ENCODE results near the gene ZNF536. TPM values are rescaled to one million over a fixed set of nuclear protein-coding genes. Genes with fewer than 3 reads are reported as not detected.
"Not testable (repeated sequence)": the region's sequence is repeated elsewhere in the genome, so short reads cannot be mapped to it uniquely, and the experiment has no call there.

Gene ZNF536
- total RNA-seq, 4 donors from 2014 or later = 4.3 to 7.6 (median 5.5) TPM

DNA sequence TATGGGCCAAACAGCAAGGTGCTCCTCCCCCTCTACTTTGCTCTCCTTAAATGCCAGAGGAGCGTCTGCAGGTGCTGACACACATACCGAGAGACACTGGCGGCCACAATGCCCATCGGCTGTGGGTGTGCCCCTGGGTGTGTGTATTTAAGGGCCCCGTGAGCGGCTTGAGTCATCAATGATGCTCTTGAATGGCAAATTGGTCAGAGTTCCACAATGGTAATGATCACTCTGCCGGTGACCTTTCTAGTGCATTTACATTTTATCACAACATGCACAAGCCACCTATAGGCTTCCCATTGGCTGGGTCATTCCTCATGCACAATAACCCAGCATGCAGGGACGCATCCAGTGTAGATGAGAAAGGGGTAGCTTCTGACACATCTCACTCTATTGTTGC lies 124.8 kb downstream of the ZNF536 start:
- peaks cover 62% of the 10 kb centered on the region for H3K27me3 ChIP-seq
- H3K9me3 ChIP-seq = no peaks in the 10 kb centered on the region
- TF ChIP-seq POLR2AphosphoS5 (IDR thresholded peaks at IDR 0.05) = no peak
- no peak for TF ChIP-seq POLR2A (IDR thresholded peaks at IDR 0.05)
- TF ChIP-seq, protein P1, sequence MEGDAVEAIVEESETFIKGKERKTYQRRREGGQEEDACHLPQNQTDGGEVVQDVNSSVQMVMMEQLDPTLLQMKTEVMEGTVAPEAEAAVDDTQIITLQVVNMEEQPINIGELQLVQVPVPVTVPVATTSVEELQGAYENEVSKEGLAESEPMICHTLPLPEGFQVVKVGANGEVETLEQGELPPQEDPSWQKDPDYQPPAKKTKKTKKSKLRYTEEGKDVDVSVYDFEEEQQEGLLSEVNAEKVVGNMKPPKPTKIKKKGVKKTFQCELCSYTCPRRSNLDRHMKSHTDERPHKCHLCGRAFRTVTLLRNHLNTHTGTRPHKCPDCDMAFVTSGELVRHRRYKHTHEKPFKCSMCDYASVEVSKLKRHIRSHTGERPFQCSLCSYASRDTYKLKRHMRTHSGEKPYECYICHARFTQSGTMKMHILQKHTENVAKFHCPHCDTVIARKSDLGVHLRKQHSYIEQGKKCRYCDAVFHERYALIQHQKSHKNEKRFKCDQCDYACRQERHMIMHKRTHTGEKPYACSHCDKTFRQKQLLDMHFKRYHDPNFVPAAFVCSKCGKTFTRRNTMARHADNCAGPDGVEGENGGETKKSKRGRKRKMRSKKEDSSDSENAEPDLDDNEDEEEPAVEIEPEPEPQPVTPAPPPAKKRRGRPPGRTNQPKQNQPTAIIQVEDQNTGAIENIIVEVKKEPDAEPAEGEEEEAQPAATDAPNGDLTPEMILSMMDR (IDR thresholded peaks at IDR 0.05) = no peak
- no peak for TF ChIP-seq EP300 (IDR thresholded peaks at IDR 0.05)
- H3K27ac ChIP-seq = no peak overlapping the region
- no peaks in the 10 kb centered on the region for H3K4me1 ChIP-seq
- 74 to 84% methylated on average over 4 to 5 of the region's 8 CpGs for WGBS, 2 donors (ENCODE audit: low coverage in 1 of 2)
- no peak overlapping the region for H3K4me3 ChIP-seq
- ATAC-seq = no peak
- no peaks in the 10 kb centered on the region for H3K36me3 ChIP-seq

DNA sequence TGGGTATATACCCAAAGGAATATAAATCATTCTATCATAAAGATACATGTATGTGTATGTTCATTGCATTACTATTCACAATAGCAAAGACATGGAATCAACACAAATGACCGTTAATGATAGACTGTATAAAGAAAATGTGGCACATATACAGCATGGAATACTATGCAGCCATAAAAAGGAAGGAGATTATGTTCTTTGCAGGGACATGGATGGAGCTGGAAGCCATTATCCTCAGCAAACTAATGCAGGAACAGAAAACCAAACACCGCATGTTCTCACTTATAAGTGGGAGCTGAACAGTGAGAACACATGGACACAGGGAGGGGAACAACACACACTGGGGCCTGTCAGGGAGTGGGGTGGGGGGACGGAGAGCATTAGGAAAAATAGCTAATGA lies 125.9 kb downstream of the ZNF536 start:
- H3K9me3 ChIP-seq, H3K27ac ChIP-seq, H3K36me3 ChIP-seq, H3K4me1 ChIP-seq, ATAC-seq, H3K4me3 ChIP-seq: not testable (repeated sequence)
- WGBS, 2 donors (ENCODE audit: low coverage in 1 of 2) = 87 to 89% methylated on average over 3 of the region's 3 CpGs
- peaks cover 63% of the 10 kb centered on the region for H3K27me3 ChIP-seq

DNA sequence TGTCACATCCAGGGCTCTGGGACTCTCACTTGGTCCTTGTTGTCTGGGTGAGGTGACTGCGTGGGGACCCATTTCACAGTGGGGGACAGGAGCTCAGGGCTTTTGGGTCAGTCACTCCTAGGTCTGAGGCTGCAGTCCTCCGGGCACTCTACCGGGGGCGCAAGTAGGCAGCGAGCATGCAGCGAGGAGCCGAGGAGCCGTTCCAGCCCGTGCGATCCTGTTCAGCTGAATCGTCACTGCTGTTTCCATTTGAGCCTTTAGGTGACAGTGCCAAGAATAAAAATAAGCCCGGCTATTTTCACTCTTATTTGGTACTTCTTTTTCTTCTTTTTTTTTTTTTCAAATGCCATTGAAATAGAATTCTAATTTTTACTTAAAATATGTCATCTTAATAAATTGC lies 126.5 kb downstream of the ZNF536 start:
- H3K27ac ChIP-seq = no peak overlapping the region
- peaks cover 60% of the 10 kb centered on the region for H3K27me3 ChIP-seq
- TF ChIP-seq POLR2A (IDR thresholded peaks at IDR 0.05) = no peak
- no peak for TF ChIP-seq POLR2AphosphoS5 (IDR thresholded peaks at IDR 0.05)
- TF ChIP-seq EP300 (IDR thresholded peaks at IDR 0.05) = no peak
- TF ChIP-seq, protein P1 (IDR thresholded peaks at IDR 0.05) = no peak
- WGBS, 2 donors (ENCODE audit: low coverage in 1 of 2) = 22 to 25% methylated on average over 12 of the region's 12 CpGs
- H3K4me3 ChIP-seq = no peak overlapping the region
- no peaks in the 10 kb centered on the region for H3K9me3 ChIP-seq
- no peaks in the 10 kb centered on the region for H3K4me1 ChIP-seq
- ATAC-seq = no peak
- H3K36me3 ChIP-seq = no peaks in the 10 kb centered on the region

DNA sequence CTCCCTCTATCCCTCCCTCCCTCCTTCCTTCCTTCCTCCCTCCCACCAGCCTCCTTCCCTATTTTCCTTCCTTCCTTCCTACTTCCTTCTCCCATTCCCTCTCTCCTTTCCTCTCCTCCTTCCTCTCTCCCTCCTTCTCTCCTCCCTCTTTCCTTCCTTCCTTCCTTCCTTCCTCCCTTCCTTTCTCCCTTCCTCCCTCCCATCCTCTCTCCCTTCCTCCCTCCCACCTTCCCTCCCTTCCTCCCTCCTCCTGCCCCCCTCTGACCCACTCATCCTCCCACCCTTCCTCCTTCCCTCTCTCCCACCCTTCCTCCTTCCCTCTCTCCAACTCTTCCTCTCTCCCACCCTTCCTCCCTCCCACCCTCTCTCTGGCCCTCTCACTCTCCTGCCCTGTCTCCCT lies 132.1 kb downstream of the ZNF536 start:
- H3K4me3 ChIP-seq = no peak overlapping the region
- no peak overlapping the region for H3K27ac ChIP-seq
- TF ChIP-seq, protein P1 (IDR thresholded peaks at IDR 0.05) = no peak
- TF ChIP-seq POLR2A (IDR thresholded peaks at IDR 0.05) = no peak
- TF ChIP-seq EP300 (IDR thresholded peaks at IDR 0.05) = no peak
- TF ChIP-seq POLR2AphosphoS5 (IDR thresholded peaks at IDR 0.05) = no peak
- no peaks in the 10 kb centered on the region for H3K9me3 ChIP-seq
- no peaks in the 10 kb centered on the region for H3K36me3 ChIP-seq
- H3K27me3 ChIP-seq = peaks cover 30% of the 10 kb centered on the region
- H3K4me1 ChIP-seq = no peaks in the 10 kb centered on the region
- ATAC-seq = no peak

DNA sequence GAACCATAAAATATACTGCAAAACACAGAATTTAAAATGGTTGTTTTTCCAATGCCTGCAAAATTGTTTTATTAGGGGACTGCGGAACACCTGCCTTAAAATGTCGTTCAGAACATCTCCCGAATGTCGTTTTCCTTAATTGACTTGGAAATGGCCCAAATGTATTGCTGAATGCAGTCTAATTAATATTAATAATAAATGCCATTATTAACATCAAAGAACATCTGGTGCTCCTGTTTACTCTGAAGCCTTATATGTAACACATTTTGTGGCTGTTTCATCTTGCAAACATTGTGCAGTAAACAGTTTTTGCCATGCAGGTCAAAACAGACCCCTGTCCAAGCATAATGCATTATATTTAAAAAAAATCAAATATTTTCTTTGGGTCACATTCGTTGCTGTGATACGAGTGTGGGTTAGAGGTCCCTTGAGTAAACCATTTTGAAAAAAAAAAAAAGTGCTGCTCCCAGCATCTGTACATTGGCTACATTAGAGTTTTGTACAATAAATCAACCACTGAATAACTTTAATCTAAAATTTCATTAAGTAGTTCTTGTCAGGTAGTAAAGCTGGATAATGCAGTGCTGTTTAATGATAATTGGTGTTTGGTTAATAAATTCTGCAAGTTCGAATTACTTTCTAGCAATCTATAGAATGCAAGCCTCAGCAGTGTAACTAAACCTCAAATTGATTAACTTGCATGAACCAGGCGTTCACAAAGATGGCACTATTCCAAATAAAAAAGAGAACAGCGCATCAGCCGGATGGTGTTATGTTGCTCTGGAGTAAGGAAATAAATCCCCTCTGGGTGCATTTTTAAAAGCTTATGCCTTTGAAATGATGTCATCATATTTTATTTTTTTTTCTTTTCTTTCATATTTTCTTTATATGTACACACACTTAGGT lies 140.2 kb downstream of the ZNF536 start:
- H3K36me3 ChIP-seq = no peaks in the 10 kb centered on the region
- H3K9me3 ChIP-seq = no peaks in the 10 kb centered on the region
- H3K27ac ChIP-seq = no peak overlapping the region
- peaks cover 33% of the 10 kb centered on the region for H3K27me3 ChIP-seq
- TF ChIP-seq EP300 (IDR thresholded peaks at IDR 0.05) = no peak
- TF ChIP-seq, protein P1 (IDR thresholded peaks at IDR 0.05) = no peak
- TF ChIP-seq POLR2A (IDR thresholded peaks at IDR 0.05) = no peak
- TF ChIP-seq POLR2AphosphoS5 (IDR thresholded peaks at IDR 0.05) = no peak
- no peak overlapping the region for H3K4me3 ChIP-seq
- WGBS, 2 donors (ENCODE audit: low coverage in 1 of 2) = 37% methylated on average over 7 to 10 of the region's 10 CpGs
- no peak for ATAC-seq
- no peaks in the 10 kb centered on the region for H3K4me1 ChIP-seq
